Cortex of kidney (tissue), 1 donor: Measurements from ENCODE around the gene METTL25B.

Experiments
- DNase-seq: peaks from one replicate; lab custom pipeline; 2025; lab: John Stamatoyannopoulos, UW

Gene METTL25B

DNA sequence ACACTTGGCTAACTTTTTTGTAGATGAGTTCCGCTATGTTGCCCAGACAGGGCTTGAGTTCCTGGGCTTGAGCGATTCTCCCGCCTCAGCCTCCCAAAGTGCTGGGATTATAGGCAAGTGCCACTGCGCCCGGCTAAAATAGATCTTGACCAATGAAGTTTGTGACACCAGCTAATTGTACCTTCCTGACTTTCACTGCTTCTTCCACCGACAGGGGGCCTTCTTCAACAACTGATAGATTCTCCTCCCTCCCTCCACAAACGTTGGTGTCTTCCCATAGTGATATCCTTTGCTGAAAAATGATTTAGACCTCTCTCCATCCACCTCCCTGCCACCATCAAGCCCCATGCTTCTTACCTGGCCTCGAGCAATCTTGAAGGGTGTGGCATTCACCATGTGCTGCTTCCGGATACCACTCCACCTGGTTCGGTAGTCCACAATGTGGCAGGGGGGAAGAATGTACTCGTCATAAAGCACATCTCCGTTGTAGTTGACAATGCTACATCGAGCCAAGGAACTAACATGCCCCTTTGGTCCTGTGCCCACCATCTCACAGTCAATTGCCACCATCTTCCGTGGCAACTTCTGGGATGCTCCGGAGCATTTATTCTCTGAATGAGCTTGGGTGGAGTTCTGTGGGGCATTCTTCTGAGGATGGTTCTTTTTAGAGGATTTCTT lies 1.6 kb upstream of the METTL25B start:
- no peak for DNase-seq

DNA sequence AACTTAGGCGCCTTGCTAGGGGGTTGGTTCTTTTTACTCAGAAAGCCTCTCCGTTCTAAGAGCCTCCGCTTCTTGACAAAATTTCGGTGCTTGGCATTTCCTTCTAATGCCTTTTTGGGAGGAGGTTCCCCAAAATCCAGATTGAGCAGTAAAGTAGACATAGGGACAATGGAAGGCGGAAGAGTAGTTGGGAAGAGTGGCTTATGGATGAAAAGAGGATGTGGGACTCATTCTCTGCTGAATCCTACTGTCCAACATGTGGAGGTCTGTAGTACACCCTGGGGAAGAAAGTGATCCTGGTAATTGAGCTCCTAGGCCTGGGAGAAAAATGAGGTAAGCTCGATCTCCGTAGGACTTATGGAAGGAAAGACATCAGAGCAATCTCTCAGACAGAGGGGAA lies 777 bp upstream of the METTL25B start:
- DNase-seq = no peak

DNA sequence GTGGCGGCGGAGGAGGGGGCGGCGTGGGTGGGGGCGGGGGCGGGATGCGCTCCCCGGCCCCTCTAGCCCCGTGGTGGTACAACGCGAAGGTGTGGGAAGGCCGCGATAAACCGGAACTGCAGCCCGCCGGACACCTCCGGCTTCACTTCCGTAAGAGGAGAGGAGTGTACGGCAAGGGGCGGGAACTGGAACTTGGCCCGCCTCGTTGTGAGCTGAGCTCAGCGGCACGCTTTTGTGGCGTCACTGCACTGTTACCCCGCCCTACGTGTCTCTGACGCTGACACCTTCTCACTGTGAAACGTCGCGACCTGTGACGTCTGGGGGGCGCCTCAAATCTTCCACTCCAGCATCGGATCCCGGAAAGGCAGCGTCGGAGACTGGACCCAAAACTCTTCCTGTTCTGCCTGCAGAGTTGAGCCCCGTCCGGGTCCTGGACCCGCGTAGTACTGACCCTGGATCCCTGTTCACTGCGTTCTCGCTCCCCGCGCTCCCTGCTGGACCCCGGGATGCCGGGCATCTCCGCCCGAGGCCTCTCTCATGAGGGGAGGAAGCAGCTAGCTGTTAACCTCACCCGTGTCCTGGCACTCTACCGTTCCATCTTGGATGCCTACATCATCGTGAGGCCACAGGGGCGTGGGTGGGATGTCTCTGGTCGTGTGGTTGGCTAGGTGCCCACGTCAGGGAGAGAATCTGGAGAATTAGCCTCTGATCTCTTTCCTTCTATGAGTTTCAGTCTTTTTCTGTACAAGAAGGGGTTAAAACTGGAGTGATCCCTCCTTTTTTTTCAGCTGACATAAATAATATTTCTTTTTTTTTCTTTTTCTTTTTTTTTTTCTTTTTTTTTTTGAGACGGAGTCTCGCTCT lies 562 bp downstream of the METTL25B start, which contains the start of gene ISG20L2:
TSS of gene ISG20L2 (minus strand) at position 168 of the 864 bp plus-strand sequence. CDS start 1,114 bp downstream, outside the sequence.
- no peak for DNase-seq

DNA sequence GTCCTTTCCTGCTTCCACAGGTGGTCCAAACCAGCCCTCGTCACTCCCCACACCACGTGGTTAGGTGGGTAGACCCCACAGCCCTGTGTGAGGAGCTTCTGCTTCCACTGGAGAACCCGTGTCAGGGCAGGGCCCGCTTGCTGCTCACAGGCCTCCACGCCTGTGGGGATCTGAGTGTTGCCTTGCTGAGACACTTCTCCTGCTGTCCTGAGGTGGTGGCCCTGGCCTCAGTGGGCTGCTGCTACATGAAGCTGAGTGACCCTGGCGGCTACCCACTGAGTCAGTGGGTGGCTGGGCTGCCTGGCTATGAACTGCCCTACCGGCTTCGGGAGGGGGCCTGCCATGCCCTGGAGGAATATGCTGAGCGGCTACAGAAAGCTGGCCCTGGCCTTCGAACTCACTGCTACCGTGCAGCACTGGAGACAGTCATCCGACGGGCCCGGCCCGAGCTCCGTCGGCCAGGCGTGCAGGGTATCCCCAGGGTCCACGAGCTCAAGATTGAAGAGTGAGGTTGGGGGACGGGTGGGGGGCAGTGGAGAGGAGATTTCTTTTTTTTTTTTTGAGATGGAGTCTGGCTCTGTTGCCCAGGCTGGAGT lies 5.8 kb downstream of the METTL25B start:
- no peak for DNase-seq

DNA sequence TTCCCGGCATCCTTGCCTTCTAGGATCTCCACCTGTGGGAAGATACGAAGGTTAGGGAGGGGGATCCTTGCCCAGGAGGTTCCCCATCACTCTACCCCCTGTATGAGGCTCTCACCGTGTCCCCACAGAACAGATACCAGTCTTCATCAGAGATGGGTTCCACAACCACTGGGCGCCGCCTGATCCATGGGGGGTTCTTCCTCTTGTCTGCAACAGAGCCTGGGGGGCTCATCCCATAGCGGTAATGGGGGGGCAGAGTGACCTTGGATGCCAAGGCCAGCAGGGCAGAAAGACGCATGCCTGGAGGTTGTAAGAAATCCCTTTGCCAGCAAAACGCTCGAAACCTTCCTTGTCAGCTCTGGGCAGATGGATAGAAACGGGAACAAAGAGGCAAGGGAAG lies 10.1 kb downstream of the METTL25B start:
- DNase-seq = no peak

DNA sequence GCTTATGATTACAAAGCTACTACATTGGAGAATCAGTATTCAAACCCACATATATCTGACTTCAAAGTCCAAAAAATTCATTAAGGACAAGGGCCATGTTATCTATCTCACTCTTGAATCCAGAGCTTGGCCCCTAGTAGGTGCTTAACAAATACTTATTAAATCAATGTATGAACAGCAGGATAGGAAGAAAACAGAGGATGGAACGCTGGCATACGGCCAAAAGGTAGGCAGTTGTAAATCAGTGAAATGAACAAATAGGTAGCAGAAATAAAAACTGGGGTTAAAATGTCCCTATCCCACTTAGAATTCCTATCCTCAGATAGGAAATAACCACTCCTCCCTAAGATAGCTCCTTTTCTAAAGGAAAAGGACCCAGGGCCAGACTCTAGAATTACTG lies 10.6 kb downstream of the METTL25B start:
- no peak for DNase-seq

DNA sequence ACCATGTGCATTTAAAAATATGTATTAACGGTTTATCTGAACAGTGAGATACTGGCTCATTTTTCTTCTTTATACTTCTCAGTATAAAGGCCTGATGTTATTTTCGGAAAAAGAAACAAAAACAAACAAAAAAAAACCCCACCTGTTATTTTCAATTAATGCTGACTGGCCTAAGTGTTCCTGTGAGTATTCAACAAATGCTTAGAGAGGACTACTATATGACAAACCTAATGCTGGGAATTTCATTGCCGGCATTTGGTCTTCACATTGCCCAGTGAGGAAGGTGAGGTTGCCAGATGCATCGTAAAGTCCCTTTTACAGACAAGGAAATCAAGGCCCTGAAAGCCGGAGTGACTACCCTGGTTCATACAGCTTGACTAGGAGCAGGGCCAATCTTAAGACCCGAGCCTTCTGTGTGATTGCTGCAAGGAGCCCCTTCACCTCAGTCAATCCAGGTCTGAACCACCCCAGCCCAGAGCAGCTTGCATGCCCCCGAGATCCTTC lies 12.0 kb downstream of the METTL25B start:
- no peak for DNase-seq

DNA sequence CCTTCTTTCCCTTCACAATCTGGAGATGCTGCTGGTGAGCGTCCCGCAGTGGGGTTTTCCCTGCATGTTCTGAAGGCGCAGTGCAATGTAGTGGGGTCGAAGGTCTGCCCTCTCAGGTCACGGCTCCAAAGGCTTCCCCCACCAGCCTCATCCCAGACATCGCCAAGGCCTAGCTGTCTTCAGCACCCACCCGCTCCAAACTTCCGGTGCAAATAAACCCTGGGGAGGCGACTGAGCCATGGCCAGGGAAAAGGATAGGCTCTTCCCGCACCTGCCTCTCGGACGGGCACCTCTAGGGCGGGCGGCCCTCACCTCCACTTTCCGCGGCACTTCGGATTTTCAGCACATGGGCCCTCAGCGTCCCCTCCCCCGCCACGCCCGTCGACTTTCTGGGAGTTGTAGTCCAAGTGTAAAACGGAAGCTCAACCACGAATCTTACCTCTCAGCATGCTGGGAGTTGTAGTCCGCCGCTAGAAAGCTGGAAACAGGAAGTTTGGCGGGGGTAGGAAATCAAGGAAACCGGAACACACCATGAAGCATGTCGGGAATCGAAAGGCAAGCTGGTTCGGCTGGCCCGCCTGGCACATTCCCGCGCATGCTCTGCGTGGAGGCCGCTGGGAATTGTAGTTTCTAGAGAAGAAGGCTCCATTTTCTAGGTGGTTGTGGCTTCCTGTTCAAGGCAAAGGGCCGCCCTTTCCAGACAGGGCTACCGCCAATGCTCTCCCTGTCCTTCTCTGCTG lies 12.6 kb downstream of the METTL25B start, which contains the start of gene MRPL24:
TSS of gene MRPL24 (minus strand) at position 348 of the 740 bp plus-strand sequence. CDS start 2,384 bp downstream, outside the sequence.
- peak; percentile 61 for DNase-seq

DNA sequence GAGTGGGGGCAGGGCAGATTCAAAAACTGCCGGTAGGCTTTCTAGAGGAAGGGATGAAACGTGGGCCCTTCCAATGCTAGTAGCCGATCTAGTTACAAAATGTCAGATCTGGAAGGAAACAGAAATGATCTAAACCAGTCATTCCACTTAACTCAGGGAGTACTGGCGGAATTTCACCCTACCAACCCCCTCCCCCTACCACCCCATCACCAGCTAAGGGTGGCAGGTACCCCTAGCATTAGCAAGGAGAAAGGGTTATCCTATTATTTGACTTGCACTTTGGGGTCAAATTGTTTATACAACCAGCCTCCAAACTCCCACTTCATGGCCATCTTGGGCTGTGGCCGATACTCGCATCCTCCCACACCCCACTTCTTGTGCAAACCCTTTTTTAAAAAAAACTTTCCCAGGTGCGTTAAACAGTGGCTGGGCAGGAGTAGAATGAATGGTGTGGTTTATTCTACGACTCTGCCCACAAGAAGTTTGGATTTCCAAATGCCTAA lies 13.3 kb downstream of the METTL25B start:
- no peak for DNase-seq

DNA sequence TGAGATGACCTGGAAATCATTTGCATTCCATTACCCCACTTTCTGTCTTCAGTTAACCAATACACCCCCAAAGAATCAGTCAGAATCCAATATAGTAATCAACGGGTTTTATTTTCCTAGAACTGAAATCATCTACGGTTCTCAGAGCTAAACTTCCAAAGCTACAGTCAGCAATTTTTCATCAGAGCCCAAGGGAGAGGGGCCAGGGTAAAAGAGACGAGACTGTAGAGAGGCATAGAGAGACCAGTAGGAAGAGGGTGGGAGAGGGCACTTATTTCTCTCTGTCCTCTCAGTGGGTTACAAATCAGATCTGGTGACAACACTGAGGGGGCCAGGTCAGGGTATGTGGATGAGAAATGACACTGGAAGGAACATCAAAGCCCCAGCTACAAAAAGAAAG lies 13.7 kb downstream of the METTL25B start:
- DNase-seq = no peak

DNA sequence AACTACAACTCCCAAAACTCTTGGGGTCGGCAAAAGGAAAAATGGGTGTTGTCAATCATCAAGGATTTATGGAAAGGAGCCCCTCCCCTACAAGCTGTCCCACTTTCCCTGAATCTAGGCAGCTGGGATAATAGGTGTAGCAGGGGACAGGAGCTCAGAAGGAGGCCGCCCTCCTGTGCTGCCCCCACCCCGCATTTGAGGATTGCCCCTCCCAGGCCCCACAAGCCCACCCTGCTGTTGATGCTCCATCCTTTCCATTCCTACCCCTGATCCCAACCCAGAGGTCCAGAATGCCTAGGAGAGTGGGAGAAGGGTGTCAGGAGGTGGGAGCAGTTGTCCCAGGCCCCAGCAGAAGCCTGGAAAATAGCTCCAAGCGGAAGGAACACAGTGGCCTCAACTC lies 14.5 kb downstream of the METTL25B start:
- no peak for DNase-seq

DNA sequence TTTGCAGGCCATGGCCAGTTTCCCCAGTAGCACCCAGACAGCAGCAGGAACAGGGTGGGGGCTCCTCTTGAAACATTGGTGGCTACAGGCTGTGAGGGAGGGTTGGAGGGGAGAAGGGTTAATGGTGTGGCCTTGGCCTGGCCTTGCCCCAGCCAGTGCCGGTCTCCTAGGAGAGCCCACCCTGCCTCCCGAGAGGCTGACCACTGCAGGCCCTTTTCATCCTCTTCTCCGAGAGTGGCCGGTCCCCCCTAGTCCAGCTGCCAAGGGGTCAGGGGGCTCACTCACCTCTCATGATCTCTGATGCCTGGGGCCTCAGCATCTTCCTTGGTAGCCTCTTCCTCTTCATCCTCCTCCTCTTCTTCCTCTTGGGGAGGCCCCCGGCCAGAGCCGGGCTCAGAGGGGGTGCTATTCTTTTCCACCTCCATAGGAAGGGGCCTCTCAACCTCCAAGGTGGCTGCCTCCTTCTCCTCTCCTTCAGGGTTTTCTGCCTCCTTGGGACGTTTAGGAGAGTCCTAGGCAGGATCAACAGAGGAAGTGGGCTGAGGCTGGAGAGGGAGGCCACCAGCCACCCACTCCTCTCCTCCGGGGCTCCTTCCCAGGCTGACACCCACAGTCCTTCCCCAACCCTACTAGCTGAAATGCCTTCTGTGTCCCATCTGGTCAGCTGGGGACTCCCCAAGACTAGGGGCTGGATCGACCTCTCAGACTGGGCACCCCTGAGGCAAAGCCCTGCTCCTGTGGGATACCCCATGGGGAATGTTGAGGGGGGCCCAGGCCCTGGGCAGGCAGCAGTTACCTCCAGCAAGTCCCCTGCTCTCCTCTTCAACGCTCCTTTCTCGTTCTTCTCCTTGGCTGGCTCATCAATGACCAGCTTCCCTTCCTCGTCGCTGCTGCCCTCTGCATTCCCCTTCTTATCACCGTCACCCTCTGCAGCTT lies 15.4 kb downstream of the METTL25B start:
- DNase-seq = no peak

DNA sequence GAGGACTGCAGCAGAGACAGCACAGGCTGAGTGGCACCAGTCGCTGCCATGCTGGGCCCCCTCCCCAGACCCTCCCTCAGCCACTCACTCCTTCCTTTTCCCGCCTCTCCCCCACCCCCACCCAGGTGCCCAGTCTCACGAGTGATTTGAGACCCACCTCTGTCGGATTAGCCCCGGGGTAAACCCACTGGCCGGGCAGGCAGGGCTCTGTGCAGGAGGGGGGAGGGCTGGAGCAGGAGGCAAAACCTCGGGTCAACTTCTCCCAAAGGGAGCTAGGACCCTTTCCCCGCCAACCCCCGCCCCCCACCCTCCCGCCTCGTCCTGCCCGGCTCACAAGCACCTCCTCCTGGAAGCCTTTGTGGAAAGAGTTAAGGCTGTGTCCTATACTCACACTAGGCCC lies 16.1 kb downstream of the METTL25B start:
- no peak for DNase-seq

DNA sequence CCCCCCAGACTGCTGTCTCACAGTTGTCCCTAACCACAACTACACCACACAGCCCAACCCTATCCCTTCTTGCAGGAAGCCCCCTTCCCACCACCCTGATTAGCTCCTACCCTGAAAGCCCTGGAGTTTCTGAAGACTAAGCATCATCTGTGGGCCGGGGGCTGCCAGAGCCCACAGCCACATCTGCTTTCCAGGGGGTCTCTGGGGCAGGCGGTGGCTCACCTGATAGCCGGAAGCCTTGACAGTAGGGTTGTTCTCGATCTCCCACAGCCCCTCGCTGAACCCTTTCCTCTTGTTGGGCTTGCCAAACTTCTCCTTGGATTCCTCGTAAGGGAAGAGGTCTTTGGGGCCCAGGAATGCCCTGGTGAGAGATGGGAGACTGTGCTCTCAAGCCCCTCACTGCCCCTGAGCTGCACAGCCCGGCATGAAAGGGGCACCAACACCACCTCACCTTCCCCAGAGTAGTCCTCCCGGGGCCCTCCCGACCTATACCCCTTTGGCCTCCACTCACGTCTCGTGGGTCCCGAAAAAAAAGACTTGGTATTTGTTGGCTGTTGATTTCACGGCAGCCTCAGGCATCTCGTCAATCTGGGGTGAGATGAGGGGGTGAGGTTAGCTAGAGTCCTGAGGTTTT lies 16.6 kb downstream of the METTL25B start:
- no peak for DNase-seq

DNA sequence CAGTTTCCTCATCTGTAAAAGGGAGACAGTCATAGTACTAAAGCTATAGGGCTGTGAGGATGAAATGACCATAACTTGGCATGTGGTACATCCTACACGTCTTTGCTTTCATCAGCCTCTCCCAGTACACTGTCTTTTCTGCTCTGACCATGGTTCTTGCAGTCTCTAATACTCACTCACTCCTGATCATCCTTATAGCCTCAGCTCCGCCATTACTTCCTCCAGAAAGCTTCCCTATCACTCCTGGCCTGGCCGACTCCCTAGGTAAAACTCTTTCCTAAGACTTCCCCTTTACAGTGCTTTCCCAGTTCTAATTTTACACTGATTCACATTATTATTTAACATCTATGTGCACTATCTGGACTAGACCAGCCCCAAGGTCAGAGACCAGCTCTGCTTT lies 17.6 kb downstream of the METTL25B start:
- DNase-seq = no peak

DNA sequence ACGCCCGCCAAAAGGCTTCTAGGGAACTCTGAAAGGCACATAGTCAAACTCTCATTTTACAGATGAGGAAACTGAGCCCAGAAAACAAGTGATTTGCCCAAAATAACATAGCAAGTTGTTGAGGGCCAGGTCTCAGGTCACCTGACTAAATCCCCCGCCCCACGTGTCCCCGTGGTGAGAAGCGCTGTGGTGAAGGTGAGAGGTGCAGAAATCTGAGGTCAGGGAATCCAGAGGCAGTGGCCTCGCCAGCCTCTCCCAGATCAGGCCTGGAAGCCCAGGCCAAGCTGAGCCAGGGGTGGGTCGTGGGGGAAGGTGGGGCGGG lies 18.1 kb downstream of the METTL25B start:
- DNase-seq = no peak

DNA sequence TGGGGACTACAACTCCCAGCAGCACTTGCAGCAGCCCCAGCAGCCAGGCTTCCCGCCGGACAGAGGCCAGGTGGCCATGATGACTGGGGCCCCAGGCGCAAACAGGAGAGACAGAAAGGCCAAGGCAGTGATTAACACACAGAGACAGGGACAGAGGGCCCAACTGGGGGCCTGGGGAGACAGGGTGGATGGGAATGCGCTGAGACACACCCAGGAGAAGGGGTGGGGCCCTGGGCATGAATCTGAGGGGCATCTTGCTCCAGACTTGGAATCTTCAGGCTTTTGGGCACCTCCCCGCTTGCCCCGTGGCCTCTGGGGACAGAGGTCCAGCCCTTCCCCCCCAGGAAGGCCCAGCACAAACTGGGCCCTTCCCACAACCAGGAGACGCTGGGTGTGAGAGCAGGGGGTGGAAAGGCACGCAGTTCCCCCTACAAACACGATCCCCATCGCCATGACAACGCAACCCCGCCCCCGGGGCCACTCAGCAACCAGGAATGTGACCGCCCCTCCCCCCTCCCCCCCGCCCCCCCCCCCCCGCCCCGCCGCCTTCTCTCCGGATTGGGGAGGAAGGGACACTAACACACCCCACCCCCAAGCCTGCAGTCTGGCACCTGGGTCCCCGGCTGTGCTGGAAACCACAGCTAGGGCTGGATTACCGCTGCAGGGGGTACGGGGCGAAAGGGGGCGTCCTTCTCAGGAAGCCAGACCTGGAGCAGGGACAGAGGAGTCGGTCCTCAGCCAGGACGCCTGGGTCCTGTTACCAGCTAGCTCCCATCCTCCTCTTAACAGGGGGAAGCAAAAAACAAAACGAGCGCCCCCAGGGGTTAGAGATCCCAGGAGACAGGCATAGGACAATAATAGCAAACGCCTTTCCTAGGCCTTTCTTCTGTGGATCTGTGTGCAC lies 18.7 kb downstream of the METTL25B start:
- DNase-seq = no peak

DNA sequence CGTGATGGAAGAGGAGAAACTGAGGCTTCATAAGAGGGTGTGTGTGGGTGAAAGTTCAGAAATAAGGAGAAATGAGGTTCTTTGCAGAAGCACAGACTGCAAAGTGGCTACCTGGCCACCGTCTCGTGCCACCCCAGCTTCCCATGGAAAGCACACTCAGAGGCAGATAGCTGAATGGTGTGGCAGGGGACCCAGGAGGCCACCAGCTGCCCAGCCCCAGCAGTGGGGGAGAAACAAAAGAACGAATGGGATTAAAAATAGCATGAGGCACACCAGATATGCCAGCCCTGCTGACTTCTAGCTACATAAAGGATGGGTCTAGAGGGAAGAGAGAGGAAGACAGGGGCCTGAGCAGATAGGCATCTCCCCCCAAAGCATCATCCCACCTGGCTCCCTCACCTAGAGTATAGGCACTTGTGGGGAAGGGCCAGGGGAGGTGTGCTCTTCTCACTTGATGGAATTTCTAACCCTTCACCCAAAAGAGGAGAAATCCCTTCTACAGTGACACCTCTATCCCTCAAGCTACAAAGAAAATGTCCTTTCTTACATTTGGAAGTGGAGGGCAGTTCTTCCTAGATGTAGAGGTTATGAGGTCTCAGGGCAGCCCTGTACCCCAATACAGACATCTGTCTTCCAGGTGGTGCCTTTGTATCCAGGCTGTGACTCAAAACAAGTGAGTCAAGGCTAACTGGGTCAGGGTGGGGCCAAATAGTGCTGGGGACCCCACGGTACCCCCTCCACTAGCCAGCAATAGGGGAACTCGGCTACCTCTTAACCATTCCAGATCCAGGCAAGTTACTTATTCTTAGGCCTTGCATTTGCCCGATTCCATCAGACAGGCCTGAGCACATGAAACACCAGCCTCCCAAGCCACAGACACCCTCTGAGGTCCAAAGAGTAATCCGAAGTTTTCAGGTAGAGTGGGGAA lies 19.7 kb downstream of the METTL25B start:
- DNase-seq = no peak
